Vagina (tissue), 2 donors: Measurements from ENCODE around the gene MRTFB.

Experiments used
- POLR2A ChIP-seq, 2 donors: fragments of 450-650 bp; IDR thresholded peaks; one replicate each; pipeline ENCODE4 v1.6.1; 2017; ENCODE audit warnings: antibody characterized with exemption in 2 of 2, mild to moderate bottlenecking in 2 of 2, moderate library complexity in 2 of 2
- POLR2AphosphoS5 ChIP-seq, 2 donors: sonication (generic); formaldehyde crosslinking; IDR thresholded peaks; one replicate each; pipeline ENCODE4 v1.9.0; 2017; ENCODE audit warnings: antibody characterized with exemption in 2 of 2, mild to moderate bottlenecking in 2 of 2, low read depth in 1 of 2; ENCODE audit not compliant: insufficient read depth in 1 of 2
- TF ChIP-seq, protein P1 (sequence below), 3 experiments: fragments of 450-650 bp in 2 of 3; fragments of 200-600 bp in 1 of 3; sonication (generic) in 1 of 3; IDR thresholded peaks; one replicate each; pipeline ENCODE4 v1.5.1; 2017 to 2019; ENCODE audit warnings: antibody characterized with exemption in 3 of 3, mild to moderate bottlenecking in 2 of 3, moderate library complexity in 2 of 3

DNA sequence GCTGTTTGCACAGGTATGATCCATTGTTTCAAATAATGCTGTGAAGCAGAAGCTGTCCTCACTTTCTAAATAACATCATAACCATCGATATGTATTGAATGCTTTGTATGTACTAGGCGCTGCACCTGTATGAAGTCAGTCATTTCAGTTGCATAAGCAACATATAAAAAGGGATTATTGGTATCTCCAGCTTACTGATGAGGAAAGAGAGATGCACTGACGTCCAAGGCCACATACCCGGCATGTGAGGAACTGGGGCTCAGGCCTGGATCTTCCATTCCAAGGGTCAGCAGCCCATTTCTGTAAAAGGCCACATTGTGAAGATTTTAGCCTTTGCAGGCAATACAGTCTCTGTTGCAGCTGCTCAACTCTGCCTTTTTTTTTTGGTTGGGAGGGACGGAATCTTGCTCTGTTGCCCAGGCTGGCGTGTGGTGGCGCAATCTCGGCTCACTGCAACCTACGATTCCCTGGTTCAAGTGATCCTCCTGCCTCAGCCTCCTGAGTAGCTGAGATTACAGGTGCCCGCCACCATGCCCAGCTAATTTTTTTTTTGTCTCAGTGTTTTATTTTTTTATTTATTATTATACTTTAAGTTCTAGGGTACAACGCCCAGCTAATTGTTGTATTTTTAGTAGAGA, 244.7 kb downstream of the MRTFB start:
- TF ChIP-seq POLR2A (IDR thresholded peaks at IDR 0.05) = no peak
- no peak for TF ChIP-seq POLR2AphosphoS5 (IDR thresholded peaks at IDR 0.05; ENCODE audit: insufficient read depth in 1 of 2, low read depth in 1 of 2)
- TF ChIP-seq, protein P1, sequence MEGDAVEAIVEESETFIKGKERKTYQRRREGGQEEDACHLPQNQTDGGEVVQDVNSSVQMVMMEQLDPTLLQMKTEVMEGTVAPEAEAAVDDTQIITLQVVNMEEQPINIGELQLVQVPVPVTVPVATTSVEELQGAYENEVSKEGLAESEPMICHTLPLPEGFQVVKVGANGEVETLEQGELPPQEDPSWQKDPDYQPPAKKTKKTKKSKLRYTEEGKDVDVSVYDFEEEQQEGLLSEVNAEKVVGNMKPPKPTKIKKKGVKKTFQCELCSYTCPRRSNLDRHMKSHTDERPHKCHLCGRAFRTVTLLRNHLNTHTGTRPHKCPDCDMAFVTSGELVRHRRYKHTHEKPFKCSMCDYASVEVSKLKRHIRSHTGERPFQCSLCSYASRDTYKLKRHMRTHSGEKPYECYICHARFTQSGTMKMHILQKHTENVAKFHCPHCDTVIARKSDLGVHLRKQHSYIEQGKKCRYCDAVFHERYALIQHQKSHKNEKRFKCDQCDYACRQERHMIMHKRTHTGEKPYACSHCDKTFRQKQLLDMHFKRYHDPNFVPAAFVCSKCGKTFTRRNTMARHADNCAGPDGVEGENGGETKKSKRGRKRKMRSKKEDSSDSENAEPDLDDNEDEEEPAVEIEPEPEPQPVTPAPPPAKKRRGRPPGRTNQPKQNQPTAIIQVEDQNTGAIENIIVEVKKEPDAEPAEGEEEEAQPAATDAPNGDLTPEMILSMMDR (IDR thresholded peaks at IDR 0.05) = no peak
